Lower leg skin (tissue), 3 donors: Measurements from ENCODE around the gene GREB1L.

Experiments used
- CTCF ChIP-seq, 3 donors: fragments of 450-650 bp; IDR thresholded peaks; one replicate each; pipeline ENCODE4 v1.5.1; 2016; ENCODE audit warnings: antibody characterized with exemption in 3 of 3, mild to moderate bottlenecking in 3 of 3, moderate library complexity in 2 of 3
- POLR2A ChIP-seq, 2 donors: fragments of 450-650 bp; IDR thresholded peaks; one replicate each; pipeline ENCODE4 v1.6.1; 2016 to 2017; ENCODE audit warnings: antibody characterized with exemption in 2 of 2, mild to moderate bottlenecking in 1 of 2, moderate library complexity in 1 of 2

- no peak for TF ChIP-seq CTCF (IDR thresholded peaks at IDR 0.05)
- TF ChIP-seq POLR2A (IDR thresholded peaks at IDR 0.05), result no peak
Observed at GRCh38 chr18:21513292-21513691, 271.3 kb downstream of the GREB1L start.
